Activated naive CD8-positive, alpha-beta T cell treated with anti-CD3 and anti-CD28 coated beads, Interleukin-2, amount 50 U/mL, for 24 hours (primary cell): ENCODE results near the gene TMEM72.
A peak's percentile ranks its signal among the peaks of the same experiment; 100 is the strongest.

ENCODE experiments used
- ATAC-seq: fragments of 150-1000 bp; cut with Tn5 transposase; one replicate; pipeline ENCODE4 v1.10.0; 2021
- DNase-seq: peaks from one replicate; pipeline ENCODE4 v3.0.0; 2021
- H3K27ac Mint-ChIP-seq: one replicate; pipeline ENCODE4 v1.8.0; 2021; ENCODE audit warnings: mild to moderate bottlenecking, mixed read lengths
- H3K27me3 Mint-ChIP-seq: one replicate; pipeline ENCODE4 v1.8.0; 2021; ENCODE audit warnings: mixed read lengths
- H3K36me3 Mint-ChIP-seq: one replicate; pipeline ENCODE4 v1.8.0; 2021; ENCODE audit warnings: low read depth, mixed read lengths
- H3K4me1 Mint-ChIP-seq: one replicate; pipeline ENCODE4 v1.8.0; 2021; ENCODE audit warnings: mixed read lengths
- H3K4me3 Mint-ChIP-seq: one replicate; pipeline ENCODE4 v1.8.0; 2021; ENCODE audit warnings: mild to moderate bottlenecking, moderate library complexity, mixed read lengths
- H3K9me3 Mint-ChIP-seq: one replicate; pipeline ENCODE4 v1.8.0; 2021; ENCODE audit warnings: mixed read lengths

Gene TMEM72

GRCh38 chr10:44899450-44900080 is 11.6 kb upstream of the TMEM72 start:
- Mint-ChIP-seq H3K4me1 (no peaks in the 10 kb centered on the region), H3K4me3 (no peak overlapping the region), H3K9me3 (no peaks in the 10 kb centered on the region), H3K27ac (no peak overlapping the region), H3K27me3 (no peaks in the 10 kb centered on the region), H3K36me3 (no peaks in the 10 kb centered on the region)
- ATAC-seq (no peak), DNase-seq (no peak)

DNA sequence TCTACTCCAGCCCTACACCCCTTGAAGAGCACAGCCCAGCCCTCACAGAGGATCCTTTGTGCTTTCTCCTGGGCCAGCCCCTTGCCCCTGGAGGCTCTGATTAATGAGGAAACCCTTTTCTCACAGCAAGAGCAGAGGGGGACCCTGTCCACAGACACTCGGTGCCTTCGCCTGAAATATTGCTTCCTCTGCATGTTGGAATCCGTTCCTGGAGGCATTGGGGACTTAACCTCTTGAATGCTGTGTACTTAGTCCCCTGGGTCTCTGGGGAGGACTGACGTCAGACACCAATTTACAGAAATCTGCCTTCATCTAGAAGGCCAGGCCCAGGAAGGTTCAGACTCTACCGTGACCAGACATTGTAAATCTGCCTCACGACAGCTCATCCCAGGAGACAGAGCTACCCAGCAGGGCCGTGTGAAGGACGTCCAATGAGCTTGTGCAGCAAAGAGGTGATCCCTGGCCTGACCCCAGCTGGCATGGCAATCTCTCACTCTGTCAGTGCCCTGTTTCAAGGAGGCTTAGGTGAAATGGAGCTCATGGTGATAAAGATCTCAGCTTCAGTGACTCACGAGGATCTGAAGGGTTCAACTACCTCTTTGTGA is 8.1 kb upstream of the TMEM72 start:
- H3K27me3 Mint-ChIP-seq = no peaks in the 10 kb centered on the region
- no peak overlapping the region for H3K4me3 Mint-ChIP-seq
- no peak overlapping the region for H3K27ac Mint-ChIP-seq
- H3K36me3 Mint-ChIP-seq = no peaks in the 10 kb centered on the region
- no peaks in the 10 kb centered on the region for H3K4me1 Mint-ChIP-seq
- no peak for DNase-seq
- no peaks in the 10 kb centered on the region for H3K9me3 Mint-ChIP-seq
- no peak for ATAC-seq

- no peak for ATAC-seq
- Mint-ChIP-seq H3K27ac (no peak overlapping the region), H3K9me3 (no peaks in the 10 kb centered on the region), H3K4me1 (no peaks in the 10 kb centered on the region), H3K36me3 (no peaks in the 10 kb centered on the region), H3K27me3 (peaks cover 2% of the 10 kb centered on the region), H3K4me3 (no peak overlapping the region)
- DNase-seq = no peak
Measured at GRCh38 chr10:44906486-44906885, 4.7 kb upstream of the TMEM72 start.

DNA sequence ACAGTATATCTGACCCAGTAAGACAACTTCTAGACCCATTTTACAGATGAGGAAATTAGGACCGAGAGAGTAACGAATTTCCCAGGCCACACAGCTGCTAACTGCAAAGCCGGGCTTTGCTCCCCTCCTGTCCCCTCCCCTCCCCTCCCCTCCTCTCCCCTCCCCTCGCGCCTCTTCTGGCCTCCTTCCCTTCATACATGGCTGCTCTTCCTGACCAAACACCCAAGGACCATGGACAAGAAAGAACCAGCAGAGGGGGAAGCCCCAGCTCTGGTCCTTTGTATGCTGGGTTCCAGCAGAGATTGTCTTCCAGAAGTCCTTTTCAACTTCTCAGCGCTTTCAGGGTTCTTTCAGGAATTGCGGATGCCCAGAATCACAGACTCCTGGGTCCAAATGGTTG is 3.6 kb upstream of the TMEM72 start:
- no peaks in the 10 kb centered on the region for H3K36me3 Mint-ChIP-seq
- H3K27me3 Mint-ChIP-seq = peaks cover 2% of the 10 kb centered on the region
- no peak overlapping the region for H3K27ac Mint-ChIP-seq
- H3K9me3 Mint-ChIP-seq = no peaks in the 10 kb centered on the region
- no peaks in the 10 kb centered on the region for H3K4me1 Mint-ChIP-seq
- ATAC-seq (no peak), DNase-seq (no peak)
- H3K4me3 Mint-ChIP-seq = no peak overlapping the region

DNA sequence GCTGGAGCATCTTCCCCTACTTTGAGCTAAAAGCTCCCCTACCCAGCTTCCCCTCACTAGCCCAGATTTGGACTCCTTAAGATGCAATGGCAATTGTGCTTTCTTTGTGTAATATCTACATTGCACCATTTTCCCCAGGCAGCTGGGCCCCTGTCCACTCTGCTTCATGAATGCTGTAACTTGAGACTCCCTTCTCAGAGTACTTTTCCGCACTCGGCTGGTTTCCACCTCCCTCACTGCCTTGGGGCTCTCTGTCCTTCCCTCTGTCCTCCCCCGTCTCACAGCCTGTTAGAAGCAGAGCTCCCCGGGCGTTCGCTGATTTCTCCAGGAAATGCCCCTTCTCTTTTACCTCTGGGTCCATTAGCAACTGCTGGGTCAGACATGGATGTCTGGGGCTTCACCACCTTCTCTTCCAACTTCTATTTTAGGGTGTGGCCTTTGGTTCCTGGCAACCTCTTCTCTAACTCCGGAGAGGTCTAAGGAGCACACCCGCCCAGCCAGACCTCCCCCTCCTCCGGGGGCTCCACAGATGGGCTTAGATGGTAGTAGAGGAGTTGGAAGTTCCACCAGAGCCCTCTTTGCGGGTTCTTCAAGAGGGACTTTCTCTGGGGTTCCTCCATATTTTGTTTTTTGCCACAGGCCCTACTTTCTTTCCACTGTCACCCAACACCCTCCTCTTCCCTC is 2.9 kb upstream of the TMEM72 start:
- peaks cover 3% of the 10 kb centered on the region for H3K4me1 Mint-ChIP-seq
- H3K9me3 Mint-ChIP-seq = no peaks in the 10 kb centered on the region
- H3K27ac Mint-ChIP-seq = no peak overlapping the region
- peaks cover 2% of the 10 kb centered on the region for H3K27me3 Mint-ChIP-seq
- no peaks in the 10 kb centered on the region for H3K36me3 Mint-ChIP-seq
- ATAC-seq = no peak
- H3K4me3 Mint-ChIP-seq = no peak overlapping the region
- DNase-seq = no peak

GRCh38 chr10:44908936-44909630 is 2.1 kb upstream of the TMEM72 start:
- peaks cover 12% of the 10 kb centered on the region for H3K4me1 Mint-ChIP-seq
- DNase-seq = no peak
- peaks cover 2% of the 10 kb centered on the region for H3K27me3 Mint-ChIP-seq
- no peak overlapping the region for H3K4me3 Mint-ChIP-seq
- ATAC-seq = no peak
- no peak overlapping the region for H3K27ac Mint-ChIP-seq
- H3K9me3 Mint-ChIP-seq = no peaks in the 10 kb centered on the region
- H3K36me3 Mint-ChIP-seq = no peaks in the 10 kb centered on the region

GRCh38 chr10:44909910-44910309 is 1.2 kb upstream of the TMEM72 start:
- H3K27me3 Mint-ChIP-seq = peaks cover 2% of the 10 kb centered on the region
- no peak overlapping the region for H3K4me3 Mint-ChIP-seq
- H3K4me1 Mint-ChIP-seq = peaks cover 13% of the 10 kb centered on the region
- H3K27ac Mint-ChIP-seq = no peak overlapping the region
- H3K9me3 Mint-ChIP-seq = no peaks in the 10 kb centered on the region
- no peak for DNase-seq
- no peak for ATAC-seq
- H3K36me3 Mint-ChIP-seq = no peaks in the 10 kb centered on the region

DNA sequence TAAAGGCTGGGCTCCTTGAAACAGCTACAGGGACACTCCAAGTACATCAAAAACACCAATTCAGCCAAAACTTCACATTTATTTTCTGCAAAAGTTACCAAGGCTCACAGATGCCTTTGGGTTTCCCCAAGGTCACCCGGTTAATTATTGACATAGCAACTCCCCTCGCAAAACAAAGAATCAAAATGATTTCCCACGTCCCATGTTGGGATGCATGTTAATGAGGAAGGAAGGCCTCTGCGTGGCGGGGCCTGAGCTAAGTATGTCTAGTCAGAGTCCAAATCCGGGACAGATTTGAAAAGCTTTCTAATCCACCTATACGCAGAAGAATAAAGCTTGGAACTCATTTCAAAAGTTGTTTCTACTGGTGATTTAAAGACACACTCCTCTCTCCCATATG is 535 bp upstream of the TMEM72 start:
- Mint-ChIP-seq H3K9me3 (no peaks in the 10 kb centered on the region), H3K27me3 (peaks cover 2% of the 10 kb centered on the region), H3K36me3 (no peaks in the 10 kb centered on the region), H3K4me3 (no peak overlapping the region), H3K4me1 (peaks cover 13% of the 10 kb centered on the region), H3K27ac (no peak overlapping the region)
- ATAC-seq = no peak
- no peak for DNase-seq

DNA sequence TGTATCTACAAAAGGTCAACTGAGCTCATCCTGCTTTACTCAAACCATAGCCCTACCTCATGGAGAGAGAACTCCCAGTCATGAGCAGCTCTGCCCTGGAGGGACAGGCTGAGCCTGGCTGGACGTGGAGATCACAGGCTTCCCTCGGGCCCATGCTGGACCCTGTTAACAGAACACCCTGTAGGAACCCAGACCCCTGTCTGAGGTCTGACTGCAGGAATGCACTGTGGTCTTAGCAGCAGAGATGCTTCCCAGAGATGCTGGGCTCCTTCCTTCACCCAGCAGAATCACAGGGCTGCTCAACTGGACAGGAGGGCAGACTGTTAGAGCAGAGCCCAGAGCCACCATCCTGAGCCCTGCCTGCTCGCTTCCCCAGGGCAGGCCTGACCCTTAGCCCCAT is 814 bp downstream of the TMEM72 start:
- Mint-ChIP-seq H3K9me3 (no peaks in the 10 kb centered on the region), H3K4me1 (peaks cover 13% of the 10 kb centered on the region), H3K27me3 (peaks cover 2% of the 10 kb centered on the region), H3K36me3 (no peaks in the 10 kb centered on the region), H3K4me3 (no peak overlapping the region), H3K27ac (no peak overlapping the region)
- no peak for DNase-seq
- ATAC-seq = no peak

DNA sequence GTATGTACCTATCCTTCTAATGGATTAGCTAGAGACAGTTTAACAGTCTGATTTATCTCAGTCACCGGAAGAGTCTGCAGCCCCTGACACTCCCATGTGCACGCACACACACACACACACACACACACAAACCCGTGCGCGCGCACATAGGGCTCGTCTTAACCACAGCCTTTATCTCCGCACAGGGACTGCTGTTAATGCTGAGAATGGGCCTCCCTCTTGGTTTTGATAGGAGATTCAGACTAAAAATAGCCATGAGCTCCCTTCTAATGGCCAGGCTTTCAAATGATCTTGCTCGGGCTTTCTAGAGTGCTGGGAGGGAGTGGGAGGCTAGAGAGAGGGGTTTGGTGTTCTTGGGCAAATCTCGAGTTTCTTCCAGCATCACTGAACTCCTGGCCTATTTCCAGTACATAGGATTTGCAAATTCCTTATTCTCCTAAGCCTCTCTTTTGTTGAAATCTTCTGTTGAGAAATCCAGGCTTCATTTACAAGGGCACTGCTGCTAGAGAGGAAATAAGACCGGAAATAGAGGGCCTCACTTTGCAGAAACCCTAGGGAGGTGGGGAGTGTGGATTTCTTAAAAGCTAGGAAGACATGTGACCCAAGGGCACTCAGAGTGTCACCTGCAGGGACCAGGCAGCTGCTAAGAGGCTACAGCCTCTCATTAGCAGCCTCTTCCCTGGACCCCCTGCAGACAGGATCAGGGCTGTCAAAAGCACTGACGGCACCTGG is 2.4 kb downstream of the TMEM72 start:
- DNase-seq (no peak), ATAC-seq (no peak)
- Mint-ChIP-seq H3K36me3 (no peaks in the 10 kb centered on the region), H3K27ac (peak overlapping the region; percentile 49), H3K4me3 (no peak overlapping the region), H3K4me1 (peaks cover 13% of the 10 kb centered on the region), H3K27me3 (no peaks in the 10 kb centered on the region), H3K9me3 (no peaks in the 10 kb centered on the region)

GRCh38 chr10:44914891-44915290 is 3.8 kb downstream of the TMEM72 start:
- Mint-ChIP-seq H3K4me3 (no peak overlapping the region), H3K27me3 (no peaks in the 10 kb centered on the region), H3K4me1 (peaks cover 13% of the 10 kb centered on the region), H3K27ac (no peak overlapping the region), H3K9me3 (no peaks in the 10 kb centered on the region), H3K36me3 (no peaks in the 10 kb centered on the region)
- no peak for ATAC-seq
- DNase-seq = no peak

- no peak overlapping the region for H3K4me3 Mint-ChIP-seq
- no peak overlapping the region for H3K27ac Mint-ChIP-seq
- DNase-seq = no peak
- peaks cover 13% of the 10 kb centered on the region for H3K4me1 Mint-ChIP-seq
- H3K9me3 Mint-ChIP-seq = no peaks in the 10 kb centered on the region
- no peak for ATAC-seq
- H3K36me3 Mint-ChIP-seq = no peaks in the 10 kb centered on the region
- no peaks in the 10 kb centered on the region for H3K27me3 Mint-ChIP-seq
Measured at GRCh38 chr10:44916429-44916828, 5.3 kb downstream of the TMEM72 start.

DNA sequence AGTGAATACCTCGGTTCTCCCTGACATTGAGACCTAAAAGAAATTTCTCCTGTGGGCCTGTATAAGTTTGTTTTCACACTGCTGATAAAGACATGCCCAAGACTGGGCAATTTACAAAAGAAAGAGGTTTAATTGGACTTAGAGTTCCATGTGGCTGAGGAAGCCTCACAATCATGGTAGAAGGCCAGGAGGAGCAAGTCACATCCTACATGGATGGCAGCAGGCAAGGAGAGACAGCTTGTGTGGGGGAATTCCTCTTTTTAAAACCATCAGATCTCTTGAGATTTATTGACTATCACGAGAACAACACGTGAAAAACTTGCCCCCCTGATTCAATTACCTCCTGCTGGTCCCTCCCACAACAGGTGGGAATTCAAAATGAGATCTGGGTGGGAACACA is 6.7 kb downstream of the TMEM72 start:
- Mint-ChIP-seq H3K36me3 (no peaks in the 10 kb centered on the region), H3K27me3 (no peaks in the 10 kb centered on the region), H3K27ac (no peak overlapping the region), H3K4me3 (no peak overlapping the region), H3K9me3 (no peaks in the 10 kb centered on the region), H3K4me1 (peaks cover 13% of the 10 kb centered on the region)
- DNase-seq = no peak
- no peak for ATAC-seq

GRCh38 chr10:44920252-44920651 is 9.1 kb downstream of the TMEM72 start:
- no peaks in the 10 kb centered on the region for H3K36me3 Mint-ChIP-seq
- no peaks in the 10 kb centered on the region for H3K27me3 Mint-ChIP-seq
- DNase-seq (no peak), ATAC-seq (no peak)
- H3K27ac Mint-ChIP-seq = no peak overlapping the region
- H3K9me3 Mint-ChIP-seq = no peaks in the 10 kb centered on the region
- H3K4me3 Mint-ChIP-seq = no peak overlapping the region
- no peaks in the 10 kb centered on the region for H3K4me1 Mint-ChIP-seq
